HG03354 (cell line): ENCODE results near the gene CCNA1.

Source experiments
- ATAC-seq: cut with Tn5 transposase; IDR thresholded peaks from one replicate; pipeline ENCODE4 v1.9.1; 2021; ENCODE audit warnings: mild to moderate bottlenecking; ENCODE audit not compliant: unreplicated experiment, poor library complexity, severe bottlenecking

CCNA1 gene

GRCh38 chr13:36432106-36432544 lies at the start of gene CCNA1:
Gene CCNA1 (plus strand): TSS chr13:36432495. CDS start chr13:36433057, 562 bp downstream.
- peak; percentile 68 for ATAC-seq

- no peak for ATAC-seq
Observed at GRCh38 chr13:36385489-36385888, 46.8 kb upstream of the CCNA1 start.

GRCh38 chr13:36395280-36395679 lies 37.0 kb upstream of the CCNA1 start:
- no peak for ATAC-seq

GRCh38 chr13:36405151-36405550 lies 27.1 kb upstream of the CCNA1 start:
- no peak for ATAC-seq

GRCh38 chr13:36412736-36413135 lies 19.6 kb upstream of the CCNA1 start:
- ATAC-seq: no peak

- ATAC-seq: no peak
Observed at GRCh38 chr13:36413161-36413560, 19.1 kb upstream of the CCNA1 start.

GRCh38 chr13:36414461-36414860 lies 17.8 kb upstream of the CCNA1 start:
- ATAC-seq: no peak

- no peak for ATAC-seq
Observed at GRCh38 chr13:36417331-36417730, 15.0 kb upstream of the CCNA1 start.

- ATAC-seq: peak; percentile 91
Observed at GRCh38 chr13:36418022-36418805, 14.1 kb upstream of the CCNA1 start.

- ATAC-seq: peak; percentile 73
Observed at GRCh38 chr13:36420437-36420891, 11.8 kb upstream of the CCNA1 start.

GRCh38 chr13:36421447-36421846 lies 10.8 kb upstream of the CCNA1 start:
- no peak for ATAC-seq

GRCh38 chr13:36428086-36428485 lies 4.2 kb upstream of the CCNA1 start:
- no peak for ATAC-seq

GRCh38 chr13:36430247-36431203 lies 1.8 kb upstream of the CCNA1 start:
- ATAC-seq: no peak

- ATAC-seq: peak; percentile 36
Observed at GRCh38 chr13:36431204-36432105, 840 bp upstream of the CCNA1 start.

GRCh38 chr13:36436811-36437210 lies 4.5 kb downstream of the CCNA1 start:
- no peak for ATAC-seq

GRCh38 chr13:36438594-36439483 lies 6.5 kb downstream of the CCNA1 start:
- no peak for ATAC-seq

GRCh38 chr13:36445278-36445677 lies 13.0 kb downstream of the CCNA1 start:
- no peak for ATAC-seq

GRCh38 chr13:36445891-36446351 lies 13.6 kb downstream of the CCNA1 start:
- ATAC-seq: no peak
